GM19351 (cell line): ENCODE measurements around the gene JPH2.
"Not testable (repeated sequence)": the region's sequence is repeated elsewhere in the genome, so short reads cannot be mapped to it uniquely, and the experiment has no call there.

Source experiments
- ATAC-seq: cut with Tn5 transposase; IDR thresholded peaks from one replicate; pipeline ENCODE4 v1.9.1; 2021; ENCODE audit warnings: mild to moderate bottlenecking, moderate library complexity; ENCODE audit not compliant: unreplicated experiment

JPH2 gene

DNA sequence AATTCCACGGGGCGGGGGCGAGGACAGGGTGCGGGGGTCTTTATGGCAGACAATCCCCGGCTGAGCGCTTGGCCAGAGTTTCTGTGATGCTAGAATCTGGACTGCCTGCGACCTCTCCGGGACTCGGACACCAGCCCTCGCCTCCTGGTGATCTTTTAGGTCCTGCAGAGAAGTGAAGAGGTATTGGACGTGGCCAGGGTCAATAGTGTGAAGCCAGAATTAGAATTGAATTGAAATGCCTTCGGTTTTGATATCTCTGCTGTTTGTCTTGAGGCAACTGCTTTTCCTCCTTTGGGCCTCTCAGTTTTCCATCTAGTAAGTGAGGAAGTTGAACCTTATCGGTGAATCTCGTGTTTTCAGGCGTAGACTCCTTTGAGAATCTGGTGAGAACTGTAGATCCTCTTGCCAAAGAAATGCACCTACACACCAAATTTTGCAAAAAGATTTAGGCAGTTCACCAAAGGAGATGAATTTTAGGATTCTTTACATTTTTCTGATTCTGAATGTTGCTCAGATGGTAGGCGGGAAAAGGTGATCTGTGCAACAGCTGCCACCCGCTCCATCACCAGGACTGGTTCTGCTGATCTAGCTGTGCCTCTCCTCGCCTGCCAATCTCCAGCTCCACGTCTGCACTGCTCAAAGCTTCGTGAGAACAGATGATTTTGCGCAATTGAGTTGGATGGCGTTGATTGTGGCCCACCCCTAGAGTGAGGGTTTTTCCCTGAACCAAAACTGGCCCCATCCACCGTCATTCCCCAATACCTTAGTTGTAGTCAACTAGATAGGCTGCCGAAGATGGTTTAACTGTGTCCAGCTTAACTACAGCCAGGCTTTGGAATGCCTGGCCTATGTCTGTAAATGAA is 24.4 kb upstream of the JPH2 start:
- ATAC-seq, result no peak

DNA sequence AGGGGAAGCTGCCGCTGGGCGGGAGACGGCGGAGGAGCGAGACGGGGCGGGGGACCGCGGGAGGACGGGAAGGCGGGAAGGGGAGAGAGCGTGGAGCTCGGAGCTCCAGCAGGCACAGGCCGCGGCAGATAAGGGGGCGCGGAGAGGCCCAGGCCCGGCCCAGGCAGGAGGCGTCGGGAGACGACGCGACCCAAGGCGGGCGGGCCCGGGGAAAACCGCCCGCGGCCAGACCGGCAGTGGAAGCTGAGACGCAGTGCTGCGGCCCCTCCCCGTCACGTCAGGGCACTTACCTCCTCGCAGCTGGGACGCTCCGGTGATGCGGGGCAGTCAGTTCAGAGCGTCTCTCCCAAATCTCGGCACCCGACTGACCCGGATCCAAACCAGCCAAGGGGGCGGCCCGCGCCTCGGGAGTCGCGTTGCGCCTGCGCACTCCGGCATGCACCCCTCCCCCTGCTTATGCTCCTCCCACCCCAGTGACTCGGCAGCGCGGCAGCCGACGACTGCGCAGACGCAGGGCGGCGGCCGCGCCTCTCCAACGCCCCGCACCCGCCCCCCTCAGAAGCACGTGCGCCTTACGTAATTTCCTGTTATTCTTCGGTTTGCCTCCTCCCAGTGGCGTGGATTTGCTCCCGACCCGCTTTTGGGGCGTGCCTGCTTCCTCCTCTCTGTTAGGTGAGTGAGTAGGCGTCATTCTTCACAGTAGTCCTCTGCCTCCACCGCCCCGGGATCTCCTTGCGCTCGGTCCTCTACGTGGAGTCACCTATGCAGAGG is 23.6 kb upstream of the JPH2 start, which contains the start of gene OSER1:
Gene OSER1 (minus strand): TSS at position 366 of the 771 bp plus-strand sequence. CDS start 3,814 bp downstream, outside the sequence.
- ATAC-seq, result peak; percentile 80

DNA sequence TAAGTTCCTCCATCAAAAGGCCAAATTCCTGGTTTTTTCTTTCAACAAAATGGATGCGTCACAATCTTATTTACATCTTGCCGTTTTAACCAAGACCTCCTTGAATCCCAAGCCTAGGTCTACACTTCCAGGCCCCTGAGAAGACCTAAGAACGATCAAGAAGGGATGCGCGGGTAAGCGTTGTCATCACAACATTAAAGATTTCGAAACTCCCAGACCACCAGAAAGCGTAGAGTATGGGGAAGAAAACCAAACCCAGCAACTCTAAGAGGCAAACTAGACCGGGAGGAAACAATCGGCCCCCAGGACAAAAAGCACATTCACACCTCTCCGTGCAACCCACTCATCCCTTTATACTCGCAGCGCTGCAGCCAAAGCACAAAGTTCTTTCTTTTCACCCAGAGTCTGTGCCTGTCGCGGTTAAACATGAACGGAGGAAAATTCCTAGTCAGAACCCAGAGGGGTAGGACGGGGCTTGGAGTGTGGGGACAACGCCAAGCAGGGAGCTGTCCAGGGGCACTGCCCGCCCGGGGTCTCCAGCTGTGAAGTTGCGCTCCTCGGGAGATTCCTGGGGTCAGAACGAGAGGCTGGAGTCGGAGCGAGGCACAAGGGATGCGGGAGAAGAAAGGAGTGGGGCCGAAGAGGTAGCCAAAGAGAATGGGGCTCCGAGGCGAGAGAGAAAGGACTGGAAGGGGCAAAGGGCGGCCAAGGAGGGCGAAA is 22.9 kb upstream of the JPH2 start:
- ATAC-seq, result no peak

DNA sequence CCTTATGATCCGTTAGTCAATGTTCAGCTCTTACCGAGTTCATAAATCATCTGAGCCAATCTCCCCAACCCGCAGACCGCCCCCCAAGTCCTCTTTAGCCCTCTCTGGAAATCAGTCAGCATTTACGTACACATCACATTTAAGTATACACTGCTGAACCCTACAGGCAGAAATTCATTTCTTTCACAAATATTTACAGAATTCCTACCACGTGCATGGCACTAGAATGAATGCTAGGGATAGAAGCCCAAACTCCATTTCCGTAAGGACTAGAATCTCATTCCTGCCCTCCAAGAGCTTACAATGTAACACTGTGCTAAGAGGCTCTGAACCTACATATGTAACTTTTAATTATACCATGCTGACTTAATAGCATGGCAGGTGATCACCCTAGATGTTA is 21.8 kb upstream of the JPH2 start:
- ATAC-seq, result no peak

DNA sequence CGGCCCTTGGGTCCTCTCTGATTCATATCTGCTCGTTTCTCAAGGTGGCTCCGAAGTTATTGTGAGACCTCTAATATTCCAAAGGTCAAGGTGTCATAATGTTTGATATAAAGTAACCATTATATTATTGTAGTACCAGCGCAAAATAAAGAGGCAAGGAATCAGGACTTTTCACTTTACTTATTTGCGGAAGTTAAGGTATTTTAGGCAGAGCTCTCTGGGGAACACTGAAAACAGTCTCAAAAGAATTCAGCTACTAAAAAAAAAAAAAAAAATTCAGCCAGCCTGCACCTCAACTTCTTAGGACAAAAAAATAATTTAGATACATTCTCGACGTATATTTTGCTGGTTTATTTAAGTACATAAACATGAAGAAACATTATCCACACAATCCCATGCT is 21.2 kb upstream of the JPH2 start:
- no peak for ATAC-seq

DNA sequence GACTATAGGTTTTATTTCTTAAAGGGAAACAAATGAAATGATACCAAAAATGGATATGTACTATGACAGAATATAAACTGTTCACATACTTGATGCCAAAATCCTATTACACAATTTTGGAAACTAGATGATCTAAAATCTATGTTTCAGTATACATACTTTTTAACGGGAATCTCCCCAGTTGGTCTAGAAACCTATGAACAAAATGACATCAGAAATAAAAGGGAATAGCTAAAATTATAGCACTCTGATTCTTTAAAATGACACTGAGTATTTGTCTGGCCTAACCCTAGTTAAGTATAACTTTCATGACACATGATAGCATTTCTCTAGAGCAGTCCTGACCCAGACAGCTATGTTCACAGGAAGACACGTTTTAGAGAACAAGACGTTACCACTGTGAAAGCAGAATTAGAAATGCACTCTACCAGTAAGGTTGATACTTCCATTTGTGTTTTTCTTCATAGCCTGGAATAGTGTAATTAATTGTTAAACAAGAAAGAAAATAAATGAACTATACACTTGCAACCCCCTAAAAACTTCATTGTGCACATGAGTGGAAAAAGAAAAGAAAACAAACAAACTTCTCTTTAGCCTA is 20.2 kb upstream of the JPH2 start:
- ATAC-seq, result no peak

DNA sequence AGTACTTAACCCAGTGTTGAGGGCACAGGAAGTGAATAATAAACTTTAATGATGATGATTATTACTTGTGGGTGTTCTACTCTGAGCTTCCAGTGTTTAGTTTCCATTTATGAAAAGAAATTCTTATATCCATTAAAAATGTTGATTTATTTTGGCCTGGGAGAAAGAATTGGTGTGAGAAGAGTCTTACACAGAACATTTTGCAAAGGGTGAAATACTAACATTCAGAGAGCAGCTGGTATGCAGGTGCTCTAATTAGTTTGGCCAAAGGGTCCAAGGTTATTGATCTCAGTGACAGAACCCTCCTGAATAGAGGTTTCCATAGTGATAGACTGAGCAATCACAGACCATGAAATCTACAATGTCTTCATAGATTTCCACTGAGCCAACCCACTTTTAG is 19.1 kb upstream of the JPH2 start:
- no peak for ATAC-seq

DNA sequence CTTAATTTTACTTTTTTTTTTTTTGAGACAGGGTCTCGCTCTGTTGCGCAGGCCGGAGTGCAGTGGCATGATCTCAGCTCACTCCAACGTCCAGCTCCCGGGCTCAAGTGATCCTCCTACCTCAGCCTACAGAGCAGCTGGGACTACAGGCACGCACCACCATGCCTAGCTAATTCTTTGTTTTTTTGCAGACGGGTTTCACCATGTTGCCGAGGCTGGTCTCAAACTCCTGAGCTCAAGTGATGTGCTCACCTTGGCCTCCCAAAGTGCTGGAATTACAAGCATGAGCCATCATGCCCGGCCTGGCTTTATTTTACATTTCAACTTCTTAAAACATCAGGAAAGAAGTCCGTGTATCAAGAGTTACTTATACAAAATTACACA is 17.8 kb upstream of the JPH2 start:
- no peak for ATAC-seq

DNA sequence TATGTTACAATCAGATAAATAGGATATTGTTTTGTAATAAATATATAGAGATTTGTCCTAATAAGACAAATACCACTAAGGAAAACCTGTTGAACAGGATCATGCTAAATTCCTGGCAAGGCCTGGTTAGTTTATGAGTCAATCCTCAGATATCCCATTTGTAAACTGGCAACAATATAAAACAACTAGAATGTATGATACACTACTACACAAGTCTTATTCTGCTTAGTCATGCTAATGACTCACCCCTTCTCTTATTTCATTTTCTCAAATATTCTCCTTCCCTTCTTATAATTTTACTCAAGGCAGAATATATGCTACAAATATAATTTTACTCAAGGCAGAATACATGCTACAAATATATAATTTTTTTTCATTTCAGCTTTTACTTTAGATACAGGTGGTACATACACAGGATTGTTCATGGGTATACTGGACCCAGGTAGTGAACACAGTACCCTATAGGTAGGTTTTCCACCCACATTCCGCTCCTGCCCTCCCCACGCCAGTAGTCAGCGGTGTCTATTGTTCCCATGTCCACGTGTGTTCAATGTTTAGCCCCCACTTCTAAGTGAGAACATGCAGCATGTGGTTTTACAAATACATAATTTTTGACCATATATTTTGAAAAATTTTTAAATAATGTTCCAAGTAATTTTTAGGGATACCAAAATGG is 17.3 kb upstream of the JPH2 start:
- no peak for ATAC-seq

DNA sequence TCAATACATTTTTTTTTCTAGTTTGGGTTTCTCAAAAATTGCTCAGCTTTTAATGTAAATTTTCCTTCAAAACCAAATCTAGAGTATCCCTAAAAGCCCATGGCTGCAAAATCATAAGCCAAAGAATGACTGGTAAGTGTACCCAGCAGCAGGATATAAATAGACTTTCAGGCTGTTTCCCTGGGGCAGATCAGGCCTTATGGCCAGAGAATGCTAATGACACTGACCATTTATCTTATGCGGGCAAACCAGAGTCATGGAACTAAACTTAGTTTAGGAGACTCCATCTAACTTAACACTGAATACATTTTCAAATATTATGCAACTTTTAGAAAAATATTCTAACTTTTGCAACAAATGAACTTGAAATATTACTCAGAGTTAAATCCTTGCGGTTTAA is 16.2 kb upstream of the JPH2 start:
- no peak for ATAC-seq

DNA sequence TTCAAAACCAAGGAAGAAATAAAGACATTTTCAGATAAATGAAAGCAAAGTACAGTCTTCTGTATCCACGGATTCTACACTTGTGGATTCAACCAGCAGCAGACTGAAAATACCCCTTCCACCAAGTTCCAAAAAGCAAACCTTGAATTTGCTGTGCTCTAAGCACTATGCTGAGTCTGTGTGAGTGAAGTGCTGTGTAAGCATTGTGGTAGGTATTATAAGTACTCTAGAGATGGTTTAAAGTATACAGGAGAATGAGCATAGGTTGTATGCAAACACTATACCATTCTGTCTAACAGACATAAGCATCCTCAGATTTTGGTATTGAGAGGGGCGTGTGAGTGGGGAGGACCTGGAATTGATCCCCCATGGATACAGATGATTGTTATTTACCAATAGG is 14.0 kb upstream of the JPH2 start:
- ATAC-seq, result no peak

DNA sequence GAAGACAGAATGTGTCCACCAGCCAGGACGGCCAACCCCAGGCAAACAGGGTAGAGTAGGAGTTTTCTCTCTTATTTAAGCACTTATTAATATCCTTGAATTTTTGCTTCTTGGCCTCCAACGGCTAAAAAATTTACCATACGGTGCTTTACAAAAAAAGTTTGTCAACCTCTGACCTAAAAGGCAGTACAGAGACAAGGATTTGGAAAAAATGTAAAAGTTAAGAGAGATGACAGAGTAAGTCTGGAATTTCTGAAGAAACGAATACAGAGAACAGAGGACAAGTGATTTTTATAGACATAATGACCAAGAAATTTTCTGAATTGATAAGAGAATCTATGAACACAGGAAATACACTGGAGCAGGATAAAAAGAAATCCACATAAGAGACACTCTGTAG is 13.4 kb upstream of the JPH2 start:
- ATAC-seq, result no peak

DNA sequence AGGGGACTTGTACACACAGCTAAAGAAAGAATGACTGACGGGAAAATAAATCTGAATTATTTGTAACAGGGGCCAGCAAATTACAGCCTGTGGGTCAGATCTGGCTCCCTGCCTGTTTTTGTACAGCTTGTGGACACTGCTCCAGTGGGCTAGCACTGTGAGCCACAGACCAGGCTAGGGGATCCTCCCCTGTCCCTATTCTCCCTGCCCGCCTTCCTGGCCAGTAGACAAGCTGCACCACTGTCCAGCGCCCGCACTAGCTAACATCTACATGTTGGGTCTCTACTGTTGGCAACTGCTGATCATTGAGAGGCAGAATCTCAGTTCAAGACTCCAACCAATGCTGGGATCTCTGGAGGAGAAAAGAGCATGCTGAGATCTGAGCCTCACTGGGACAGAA is 12.9 kb upstream of the JPH2 start:
- ATAC-seq, result no peak

DNA sequence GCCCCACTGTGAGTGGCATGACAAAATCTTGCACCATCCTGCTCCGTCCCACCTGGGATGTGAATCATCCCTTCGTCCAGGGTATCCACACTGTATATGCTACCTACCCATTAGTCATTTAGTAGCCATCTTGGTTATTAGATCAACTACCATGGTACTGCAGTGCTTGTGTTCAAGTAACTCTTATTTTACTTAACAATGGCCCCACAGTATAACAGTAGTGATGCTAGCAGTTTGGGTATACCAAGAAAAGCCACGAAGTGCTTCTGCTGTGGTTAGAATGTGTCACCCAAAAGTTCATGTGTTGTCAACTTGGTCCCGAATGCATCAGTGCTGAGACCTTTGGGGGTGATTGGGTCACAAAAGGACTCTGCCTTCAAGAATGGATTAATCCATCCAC is 11.9 kb upstream of the JPH2 start:
- ATAC-seq, result no peak

DNA sequence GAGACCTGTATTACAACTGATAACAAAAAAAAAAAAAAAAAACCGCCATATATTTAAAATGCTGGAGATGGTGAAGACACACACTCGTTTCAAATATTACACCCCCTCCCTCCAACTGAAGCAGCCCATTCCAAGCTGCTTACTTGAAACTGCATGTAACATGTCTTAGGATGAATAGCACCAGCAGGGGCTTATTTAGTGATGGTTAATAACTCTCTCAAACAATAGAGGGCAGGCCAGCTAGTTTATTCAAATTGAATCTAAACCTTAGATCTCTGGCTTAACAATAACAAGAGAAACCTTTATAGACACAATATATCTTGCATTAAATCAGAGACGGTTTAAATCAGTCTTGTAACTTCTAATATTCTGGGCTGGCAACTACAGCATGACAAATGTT is 9.3 kb upstream of the JPH2 start:
- no peak for ATAC-seq

DNA sequence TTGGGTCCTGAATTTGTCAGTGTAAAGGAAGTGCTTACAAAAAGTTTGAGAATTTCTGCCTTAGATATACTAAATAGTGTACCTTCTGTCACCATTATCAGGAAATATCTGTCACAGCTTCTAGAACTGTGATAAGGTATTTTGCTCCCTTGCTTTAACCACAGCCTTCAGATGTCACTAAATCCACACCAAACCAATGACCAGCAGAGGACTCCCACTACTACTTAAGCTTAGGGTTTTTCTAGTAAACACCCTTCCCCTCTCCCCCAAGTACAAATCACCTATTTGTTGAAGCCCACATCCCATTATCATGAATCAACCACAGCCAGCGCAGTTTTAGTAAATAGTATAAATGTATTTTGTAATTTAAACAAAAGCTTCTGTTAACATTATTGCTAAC is 8.6 kb upstream of the JPH2 start:
- no peak for ATAC-seq

DNA sequence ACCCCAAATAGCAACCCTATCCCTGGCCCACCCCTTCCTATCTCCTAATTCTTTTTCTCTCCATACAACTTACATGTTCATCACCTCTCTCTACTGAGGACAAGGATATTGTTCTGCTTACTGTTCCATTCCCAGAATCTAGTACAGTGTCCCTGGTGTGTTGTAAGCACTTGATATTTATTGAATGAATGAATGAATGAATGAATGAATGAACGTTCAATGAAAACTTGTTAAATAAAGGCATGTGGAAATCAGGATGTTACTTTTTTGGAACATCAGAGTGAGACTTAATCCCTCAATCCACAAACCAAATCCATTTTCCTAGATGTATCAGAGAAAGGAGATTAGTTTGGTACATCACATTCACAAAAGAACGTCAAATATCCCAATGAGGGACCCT is 6.8 kb upstream of the JPH2 start:
- ATAC-seq, result no peak

DNA sequence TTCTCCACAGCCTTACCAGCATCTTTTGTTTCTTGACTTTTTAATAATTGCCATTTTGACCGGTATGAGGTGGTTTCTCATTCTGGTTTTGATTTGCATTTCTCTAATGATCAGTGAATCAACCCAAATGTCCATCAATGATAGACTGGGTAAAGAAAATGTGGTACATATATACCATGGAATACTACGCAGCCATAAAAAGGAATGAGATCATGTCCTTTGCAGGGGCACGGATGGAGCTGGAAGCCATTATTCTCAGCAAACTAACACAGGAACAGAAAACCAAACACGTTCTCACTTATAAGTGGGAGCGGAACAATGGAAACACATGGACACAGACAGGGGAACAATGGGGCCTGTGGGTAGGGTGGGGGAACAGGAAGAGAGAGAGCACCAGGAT is 4.7 kb upstream of the JPH2 start:
- ATAC-seq, result not testable (repeated sequence)

DNA sequence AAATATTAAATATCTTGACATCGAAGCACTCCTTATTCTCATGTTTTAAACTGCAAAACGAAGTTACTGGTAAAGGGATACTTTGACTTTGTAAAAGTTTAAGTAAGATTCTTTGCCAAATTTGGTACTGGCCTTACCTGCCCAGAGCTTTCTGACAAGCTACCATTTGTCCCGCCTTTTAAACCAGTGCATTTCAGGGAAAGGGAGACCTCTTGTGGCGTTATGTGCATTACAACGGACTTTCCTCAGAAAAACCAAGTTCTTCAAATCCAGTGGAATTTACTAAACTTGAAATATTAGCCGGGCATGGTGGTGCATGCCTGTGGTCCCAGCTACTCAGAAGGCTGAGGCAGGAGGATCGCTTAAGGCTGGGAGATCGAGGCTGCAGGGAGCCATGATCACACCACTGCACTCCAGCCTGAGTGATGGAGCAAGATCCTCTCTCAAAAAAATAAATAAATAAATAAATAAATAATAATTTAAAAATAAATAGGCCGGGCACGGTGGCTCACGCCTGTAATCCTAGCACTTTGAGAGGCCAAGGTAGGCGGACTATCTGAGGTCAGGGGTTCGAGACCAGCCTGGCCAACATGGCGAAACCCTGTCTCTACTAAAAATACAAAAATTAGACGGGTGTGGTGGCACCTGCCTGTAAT is 3.3 kb upstream of the JPH2 start:
- not testable (repeated sequence) for ATAC-seq

DNA sequence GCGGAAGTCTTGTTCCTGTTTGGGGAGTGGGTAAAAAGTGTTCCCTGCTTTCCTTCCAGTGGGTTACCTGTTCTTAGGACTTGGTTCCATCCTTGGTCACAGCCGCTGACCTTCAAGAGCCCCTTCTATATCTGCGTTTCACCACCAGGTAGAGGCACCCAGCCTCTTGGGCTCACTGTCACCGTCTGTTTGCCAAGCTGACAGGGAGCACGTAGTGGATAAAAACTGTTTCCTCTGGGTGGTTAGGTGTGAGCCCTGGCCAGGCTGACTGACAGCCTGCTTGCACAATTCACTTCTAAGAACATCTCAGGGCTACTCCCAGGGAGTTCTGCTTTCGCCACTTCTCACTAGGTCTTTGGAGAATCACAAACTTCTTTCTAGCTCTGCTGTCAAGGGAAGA is 1.8 kb upstream of the JPH2 start:
- no peak for ATAC-seq
